ENCODE data around the gene RFPL3.
"Not testable (repeated sequence)": the region's sequence is repeated elsewhere in the genome, so short reads cannot be mapped to it uniquely, and the experiment has no call there.

Gene RFPL3

GRCh38 chr22:32357567-32357966 lies at the start of gene RFPL3:
RFPL3 (plus strand) TSS chr22:32357867; CDS start chr22:32358072, 205 bp downstream.
- H3K4me3 ChIP-seq (ENCODE audit: low read depth, low read length); DNase-seq (ENCODE audit: low read depth): not testable (repeated sequence)

DNA sequence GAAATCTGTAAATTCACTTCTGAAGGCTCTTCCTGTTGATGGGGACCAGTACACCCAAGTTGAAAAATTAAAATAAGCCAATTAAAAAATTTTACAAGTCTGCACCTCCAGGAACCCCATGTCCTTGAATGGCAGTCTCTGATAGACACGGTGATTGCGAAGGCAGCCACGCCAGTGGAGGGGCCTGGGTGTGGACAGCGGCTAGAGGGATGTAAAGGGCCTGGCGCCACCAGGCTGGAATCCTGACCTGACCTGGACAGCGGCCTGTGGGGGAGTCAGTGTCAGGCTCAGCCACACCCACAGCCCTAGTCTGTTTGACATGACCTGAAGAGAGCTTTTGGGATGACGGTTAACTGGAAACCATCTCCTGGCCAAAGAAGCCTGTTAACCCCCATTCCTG lies 49.5 kb upstream of the RFPL3 start:
- DNase-seq (ENCODE audit: low read depth): no peak
- H3K4me3 ChIP-seq (ENCODE audit: low read depth, low read length): no peak overlapping the region
- TF ChIP-seq, protein P1, sequence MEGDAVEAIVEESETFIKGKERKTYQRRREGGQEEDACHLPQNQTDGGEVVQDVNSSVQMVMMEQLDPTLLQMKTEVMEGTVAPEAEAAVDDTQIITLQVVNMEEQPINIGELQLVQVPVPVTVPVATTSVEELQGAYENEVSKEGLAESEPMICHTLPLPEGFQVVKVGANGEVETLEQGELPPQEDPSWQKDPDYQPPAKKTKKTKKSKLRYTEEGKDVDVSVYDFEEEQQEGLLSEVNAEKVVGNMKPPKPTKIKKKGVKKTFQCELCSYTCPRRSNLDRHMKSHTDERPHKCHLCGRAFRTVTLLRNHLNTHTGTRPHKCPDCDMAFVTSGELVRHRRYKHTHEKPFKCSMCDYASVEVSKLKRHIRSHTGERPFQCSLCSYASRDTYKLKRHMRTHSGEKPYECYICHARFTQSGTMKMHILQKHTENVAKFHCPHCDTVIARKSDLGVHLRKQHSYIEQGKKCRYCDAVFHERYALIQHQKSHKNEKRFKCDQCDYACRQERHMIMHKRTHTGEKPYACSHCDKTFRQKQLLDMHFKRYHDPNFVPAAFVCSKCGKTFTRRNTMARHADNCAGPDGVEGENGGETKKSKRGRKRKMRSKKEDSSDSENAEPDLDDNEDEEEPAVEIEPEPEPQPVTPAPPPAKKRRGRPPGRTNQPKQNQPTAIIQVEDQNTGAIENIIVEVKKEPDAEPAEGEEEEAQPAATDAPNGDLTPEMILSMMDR (IDR thresholded peaks at IDR 0.05; ENCODE audit: insufficient read depth, low read depth, low read length, missing control alignments): no peak

DNA sequence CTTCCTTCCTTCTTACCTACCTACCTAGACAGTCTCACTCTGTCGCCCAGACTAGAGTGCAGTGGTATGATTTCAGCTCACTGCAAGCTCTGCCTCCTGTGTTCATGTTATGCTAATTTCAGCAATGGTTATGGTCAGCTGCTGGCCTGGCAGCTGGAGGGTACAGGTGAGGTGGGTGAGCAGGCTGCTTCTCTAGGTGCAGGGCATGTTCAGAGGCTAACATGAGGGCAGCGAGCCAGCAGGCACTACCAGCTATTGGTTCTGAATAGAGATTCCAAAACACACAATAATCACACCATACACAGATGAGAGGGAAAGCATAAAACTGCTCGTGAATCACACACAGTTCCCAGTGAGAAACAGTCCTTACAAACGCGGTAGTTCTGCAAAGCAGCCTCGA lies 48.7 kb upstream of the RFPL3 start:
- TF ChIP-seq, protein P1 (IDR thresholded peaks at IDR 0.05; ENCODE audit: insufficient read depth, low read depth, low read length, missing control alignments): no peak
- no peak for DNase-seq (ENCODE audit: low read depth)
- H3K4me3 ChIP-seq (ENCODE audit: low read depth, low read length): no peak overlapping the region

GRCh38 chr22:32309585-32310251 lies 47.9 kb upstream of the RFPL3 start:
- no peak overlapping the region for H3K4me3 ChIP-seq (ENCODE audit: low read depth, low read length)
- no peak for DNase-seq (ENCODE audit: low read depth)
- TF ChIP-seq, protein P1 (IDR thresholded peaks at IDR 0.05; ENCODE audit: insufficient read depth, low read depth, low read length, missing control alignments): no peak

DNA sequence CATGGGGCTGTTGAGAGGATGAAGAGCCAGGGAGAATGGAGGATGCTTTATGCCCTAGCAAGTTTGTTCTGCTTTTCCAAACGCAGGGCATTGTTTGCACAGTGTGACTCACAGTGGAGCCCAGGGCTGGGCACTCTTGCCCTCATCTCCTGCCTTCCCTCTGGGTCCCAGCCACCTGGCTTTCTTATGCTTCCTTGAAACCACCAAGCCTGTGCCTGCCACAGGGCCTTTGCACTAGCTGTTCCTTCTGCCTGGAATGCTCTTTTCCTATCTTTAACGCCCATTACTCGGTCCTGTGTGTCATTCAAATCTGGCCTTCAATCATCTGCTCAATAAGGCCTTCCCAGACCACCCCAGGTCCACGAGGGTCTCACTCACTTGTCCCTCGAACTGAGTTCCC lies 46.9 kb upstream of the RFPL3 start:
- TF ChIP-seq, protein P1 (IDR thresholded peaks at IDR 0.05; ENCODE audit: insufficient read depth, low read depth, low read length, missing control alignments): no peak

DNA sequence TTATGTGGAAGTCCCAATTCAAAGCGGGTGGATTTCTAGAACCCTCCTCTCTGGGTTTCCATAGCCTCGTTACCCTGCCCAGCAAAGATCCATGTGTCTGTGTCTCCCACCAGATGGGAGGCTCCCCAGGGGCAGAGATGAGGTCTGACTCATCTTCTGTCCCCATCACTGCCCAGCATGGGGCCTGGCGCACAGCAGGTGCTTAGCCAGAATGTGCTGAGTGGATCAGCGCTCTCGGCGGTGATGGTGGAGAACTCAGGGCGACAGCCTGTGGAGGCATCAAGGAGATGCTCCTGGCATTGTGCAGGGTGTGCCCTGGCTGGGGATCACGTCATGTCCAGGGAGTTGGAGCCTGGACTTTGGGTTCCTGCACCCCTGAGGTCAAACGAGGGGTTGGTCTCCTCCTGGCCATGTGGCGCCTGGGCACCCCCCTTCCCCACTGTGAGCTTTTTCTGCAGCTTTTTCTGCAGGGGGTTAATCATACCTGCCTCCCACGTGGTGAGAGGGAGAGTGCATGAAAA lies 46.1 kb upstream of the RFPL3 start:
- TF ChIP-seq, protein P1 (IDR thresholded peaks at IDR 0.05; ENCODE audit: insufficient read depth, low read depth, low read length, missing control alignments): no peak
- DNase-seq (ENCODE audit: low read depth): no peak
- H3K4me3 ChIP-seq (ENCODE audit: low read depth, low read length): no peak overlapping the region

More for the DNA sequence above, 46.9 kb upstream of the RFPL3 start:
- H3K4me3 ChIP-seq (ENCODE audit: low read depth, low read length): no peak overlapping the region
- no peak for DNase-seq (ENCODE audit: low read depth)

- TF ChIP-seq, protein P1 (IDR thresholded peaks at IDR 0.05; ENCODE audit: insufficient read depth, low read depth, low read length, missing control alignments): no peak
- no peak for DNase-seq (ENCODE audit: low read depth)
- H3K4me3 ChIP-seq (ENCODE audit: low read depth, low read length): no peak overlapping the region
These were observed 44.9 kb upstream of the RFPL3 start for GRCh38 chr22:32312748-32313147.

Measured in GM12865 (cell line).